Body of pancreas (tissue), 4 donors: Measurements from ENCODE around the gene SETD1B.

Source experiments
- POLR2A ChIP-seq, 3 donors: fragments of 450-650 bp; IDR thresholded peaks; one replicate each; pipeline ENCODE4 v1.6.1; 2016; ENCODE audit warnings: antibody characterized with exemption in 3 of 3, mild to moderate bottlenecking in 2 of 3
- TF ChIP-seq, protein P1 (sequence below), 7 experiments: fragments of 450-650 bp in 4 of 7; fragments of 200-600 bp in 3 of 7; sonication (generic) in 3 of 7; IDR thresholded peaks; one replicate each; pipeline ENCODE4 v1.5.1; 2016 to 2019; ENCODE audit warnings: antibody characterized with exemption in 7 of 7

DNA sequence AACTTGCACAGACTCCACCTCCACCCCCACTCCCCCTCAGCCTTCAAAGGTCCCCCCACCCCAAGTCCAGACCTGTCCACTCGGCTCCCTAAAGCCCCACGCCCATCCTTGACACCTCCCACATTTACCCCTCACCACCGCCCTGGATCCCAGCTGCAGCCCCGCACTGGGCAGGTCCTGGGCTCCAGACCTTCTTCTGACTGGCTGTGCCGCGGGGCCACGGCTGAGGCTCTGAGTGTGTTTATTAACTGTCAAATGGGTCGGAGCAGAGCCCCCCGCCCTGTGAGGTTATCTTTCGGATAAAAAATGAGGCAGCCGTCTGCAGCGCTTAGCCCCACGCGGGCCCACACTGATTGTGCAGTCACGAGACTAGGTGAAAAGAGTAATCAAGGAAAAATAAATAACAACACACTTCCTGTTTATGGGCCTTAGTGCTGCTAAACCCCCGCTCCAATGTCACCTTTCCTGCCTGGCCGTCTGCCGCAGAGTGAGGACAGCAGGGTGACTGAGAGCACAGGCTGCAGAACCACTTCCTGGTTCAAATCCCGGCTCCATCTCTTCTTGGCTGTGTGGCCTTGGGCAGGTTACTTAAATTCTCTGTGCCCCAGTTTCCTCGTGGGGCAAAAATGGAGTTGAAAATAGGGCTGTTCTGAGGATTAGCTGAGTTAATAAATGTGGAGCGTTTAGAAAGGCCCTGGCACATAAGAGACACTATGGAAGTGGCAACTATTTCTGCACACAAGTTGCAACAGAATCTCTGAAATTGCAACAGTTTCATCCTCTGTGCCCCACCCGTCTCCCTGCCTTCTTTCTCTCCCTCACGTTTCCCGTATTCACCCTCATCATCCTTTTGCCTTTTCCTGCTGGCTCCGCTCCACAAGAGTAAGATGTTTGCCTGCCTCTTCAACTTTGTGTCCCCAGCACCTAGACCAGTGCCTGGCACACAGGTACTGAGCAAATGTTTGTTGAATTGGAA is 9.4 kb downstream of the SETD1B start:
- TF ChIP-seq, protein P1, sequence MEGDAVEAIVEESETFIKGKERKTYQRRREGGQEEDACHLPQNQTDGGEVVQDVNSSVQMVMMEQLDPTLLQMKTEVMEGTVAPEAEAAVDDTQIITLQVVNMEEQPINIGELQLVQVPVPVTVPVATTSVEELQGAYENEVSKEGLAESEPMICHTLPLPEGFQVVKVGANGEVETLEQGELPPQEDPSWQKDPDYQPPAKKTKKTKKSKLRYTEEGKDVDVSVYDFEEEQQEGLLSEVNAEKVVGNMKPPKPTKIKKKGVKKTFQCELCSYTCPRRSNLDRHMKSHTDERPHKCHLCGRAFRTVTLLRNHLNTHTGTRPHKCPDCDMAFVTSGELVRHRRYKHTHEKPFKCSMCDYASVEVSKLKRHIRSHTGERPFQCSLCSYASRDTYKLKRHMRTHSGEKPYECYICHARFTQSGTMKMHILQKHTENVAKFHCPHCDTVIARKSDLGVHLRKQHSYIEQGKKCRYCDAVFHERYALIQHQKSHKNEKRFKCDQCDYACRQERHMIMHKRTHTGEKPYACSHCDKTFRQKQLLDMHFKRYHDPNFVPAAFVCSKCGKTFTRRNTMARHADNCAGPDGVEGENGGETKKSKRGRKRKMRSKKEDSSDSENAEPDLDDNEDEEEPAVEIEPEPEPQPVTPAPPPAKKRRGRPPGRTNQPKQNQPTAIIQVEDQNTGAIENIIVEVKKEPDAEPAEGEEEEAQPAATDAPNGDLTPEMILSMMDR (IDR thresholded peaks at IDR 0.05): no peak
- no peak for TF ChIP-seq POLR2A (IDR thresholded peaks at IDR 0.05)
